IPS DF 19.7 (cell line): Measurements from ENCODE around the gene LEF1.
"Not testable (repeated sequence)": the region's sequence is repeated elsewhere in the genome, so short reads cannot be mapped to it uniquely, and the experiment has no call there.

Experiments
- DNase-seq: peaks from one replicate; pipeline ENCODE4 v3.0.0-alpha.2; 2013; ENCODE audit warnings: low read depth, low spot score

LEF1 gene

DNA sequence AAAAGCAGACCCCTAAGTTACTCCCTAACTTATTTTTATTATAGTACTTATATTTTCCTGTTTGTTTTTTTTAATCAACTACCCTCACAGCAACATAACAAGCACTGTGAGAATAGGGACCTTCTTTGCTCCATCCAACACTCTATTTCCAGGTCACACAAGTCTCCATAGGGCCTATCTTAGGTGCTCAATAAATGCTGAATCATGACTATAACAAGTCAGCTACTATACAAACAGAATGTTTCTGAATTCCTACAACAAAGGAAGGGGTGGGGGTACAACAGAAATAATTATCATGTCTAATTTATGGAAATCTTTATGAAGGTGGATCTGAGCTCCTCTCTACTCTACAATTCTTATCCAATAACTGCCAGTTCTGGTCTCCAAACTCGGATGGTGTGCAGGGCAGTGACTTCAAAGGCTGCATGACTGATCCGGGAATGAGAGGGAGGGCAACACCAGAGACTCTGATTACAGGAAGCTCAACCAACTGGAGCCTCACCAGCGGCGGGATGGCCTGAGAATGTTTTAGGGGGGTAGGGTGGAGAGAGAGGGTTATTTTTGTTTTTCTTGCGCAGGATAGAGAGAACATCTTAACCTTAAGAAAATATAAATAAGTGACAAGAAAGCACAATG lies 107.9 kb downstream of the LEF1 start:
- DNase-seq = no peak

DNA sequence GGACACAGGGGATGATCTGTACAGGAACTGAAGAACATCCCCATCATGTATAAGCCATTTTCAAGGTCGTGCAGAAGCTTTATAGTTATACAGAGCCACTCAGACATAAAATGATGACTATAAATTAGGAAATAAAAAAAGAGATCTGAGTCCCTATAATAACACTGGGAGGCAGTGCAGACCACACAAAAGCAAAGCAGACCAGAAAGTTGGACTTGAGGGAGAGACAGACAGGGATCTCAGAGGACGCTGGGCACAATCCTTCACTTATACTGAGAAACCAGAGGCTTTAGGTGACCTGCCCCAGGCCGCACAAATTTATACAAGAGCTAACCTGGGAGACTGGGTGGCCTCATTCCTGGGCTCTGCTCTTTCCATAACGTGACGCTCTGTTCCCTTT lies 108.6 kb downstream of the LEF1 start:
- no peak for DNase-seq

DNA sequence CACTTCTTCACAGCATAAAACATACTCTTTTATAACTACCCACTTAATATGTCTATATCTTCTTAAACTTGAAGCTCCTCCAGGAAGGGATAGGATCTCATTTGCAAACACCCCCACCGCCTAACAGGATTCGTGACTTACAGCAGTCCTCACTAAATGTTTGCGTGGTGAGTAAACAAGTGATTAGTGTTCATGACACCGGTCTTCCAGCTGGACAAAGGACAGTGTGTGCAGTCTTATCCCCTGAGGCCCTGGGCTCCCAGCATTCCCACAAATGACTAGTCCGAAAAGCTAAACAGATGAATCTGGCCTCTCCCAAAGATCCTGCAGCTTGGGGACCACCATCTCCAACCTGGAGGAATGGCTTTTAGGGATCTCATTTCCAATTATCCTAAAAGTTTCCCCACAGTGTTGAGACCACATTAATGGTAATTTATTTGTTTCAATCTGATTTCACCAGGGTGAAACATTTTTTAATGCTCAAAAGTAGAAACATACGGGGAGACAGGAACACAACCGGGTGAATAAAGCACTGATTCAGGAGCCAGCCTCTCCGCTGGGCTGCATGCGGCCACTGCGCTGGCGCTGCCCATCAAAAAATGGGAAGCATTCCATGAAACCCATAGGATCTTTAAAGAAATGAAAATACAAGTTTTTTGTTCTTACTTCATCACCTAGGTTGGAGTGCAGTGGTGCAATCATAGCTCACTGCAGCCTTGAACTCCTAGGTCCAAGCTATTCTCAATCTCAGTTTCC lies 109.9 kb downstream of the LEF1 start:
- no peak for DNase-seq

DNA sequence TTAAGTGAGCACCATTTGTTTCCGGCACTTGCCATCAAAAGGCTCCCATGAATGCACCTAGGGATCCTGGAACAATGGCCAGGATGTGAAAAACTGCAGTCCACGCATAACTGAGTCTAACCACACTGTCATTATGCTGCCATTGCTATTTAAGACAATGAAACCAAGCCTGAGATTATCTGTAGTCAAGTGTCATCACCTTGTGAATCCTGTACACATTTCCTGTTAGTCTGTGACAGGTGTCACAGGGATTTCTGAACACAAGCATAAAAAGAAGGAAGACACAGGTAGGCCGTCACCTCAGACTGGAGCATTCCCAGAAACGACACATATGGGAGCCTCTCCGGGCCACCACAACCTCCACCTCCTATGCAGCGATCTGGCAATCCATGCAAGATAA lies 112.3 kb downstream of the LEF1 start:
- DNase-seq = no peak

DNA sequence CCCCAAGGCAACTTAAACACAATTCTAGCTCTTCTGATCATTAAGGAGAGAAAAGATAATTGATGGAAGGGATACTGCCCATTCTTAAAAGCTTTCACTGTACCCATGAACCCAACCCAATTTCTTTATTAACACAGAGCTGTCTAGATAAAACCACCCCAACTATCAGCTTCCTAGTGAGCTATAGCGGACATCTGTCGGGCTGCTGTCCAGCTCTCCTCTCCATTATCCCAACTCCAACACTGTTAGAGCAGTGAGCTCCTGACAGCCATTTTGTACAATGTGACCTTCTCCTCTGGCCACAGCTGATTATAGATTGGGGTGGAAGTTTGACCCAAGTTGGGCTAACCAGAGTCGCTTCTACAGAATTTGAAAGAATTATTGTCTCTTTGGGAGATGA lies 112.9 kb downstream of the LEF1 start:
- no peak for DNase-seq

DNA sequence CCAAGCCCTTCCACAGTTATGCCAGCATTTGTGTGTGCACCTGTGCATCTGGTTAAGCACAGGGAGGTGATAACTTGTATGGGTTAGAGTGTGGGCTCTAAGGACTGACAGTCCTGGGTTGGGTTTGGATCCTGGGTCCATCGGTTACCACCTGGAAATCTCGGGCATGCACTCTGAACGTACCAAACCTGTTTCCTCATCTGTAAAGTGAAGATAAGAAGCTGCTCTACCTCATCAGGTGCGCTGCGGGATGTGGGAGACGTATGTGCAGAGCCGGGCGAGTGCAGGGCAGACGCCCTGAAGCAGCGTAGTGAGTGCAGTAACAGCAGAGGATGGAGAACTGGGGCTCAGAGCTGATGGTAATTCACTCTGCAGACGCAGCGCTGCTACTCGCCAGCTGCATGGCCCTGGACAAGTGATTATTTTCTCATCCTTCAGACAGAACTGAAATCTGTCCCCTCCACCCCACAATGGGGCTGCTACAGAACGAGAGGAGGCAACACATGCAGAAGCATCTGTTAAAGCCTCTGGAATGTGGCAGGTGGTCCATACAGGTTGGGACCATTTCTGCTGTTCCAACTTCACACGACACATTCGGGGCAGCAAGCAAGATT lies 114.6 kb downstream of the LEF1 start:
- DNase-seq = no peak

DNA sequence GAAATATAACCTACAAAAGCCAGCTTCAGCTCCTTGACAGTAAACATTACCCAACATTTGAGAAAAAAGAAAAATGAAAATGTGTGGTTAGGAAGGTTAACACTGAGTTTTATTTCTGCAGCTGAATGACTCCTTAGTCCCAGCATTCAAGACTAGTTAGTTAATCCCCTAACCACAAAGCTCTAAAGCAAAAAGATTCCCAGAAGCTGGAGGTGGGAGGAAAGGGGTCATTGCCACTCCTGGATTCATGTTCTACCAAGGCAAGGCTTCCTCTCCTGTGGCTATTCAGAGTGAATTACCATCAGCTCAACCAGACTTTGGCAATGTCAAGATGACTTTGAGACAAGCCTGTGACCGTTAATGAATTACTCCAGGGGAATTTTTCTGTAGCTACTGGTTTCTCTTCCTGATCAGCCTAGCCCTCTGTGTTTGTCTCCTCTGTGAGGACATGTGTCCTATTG lies 115.5 kb downstream of the LEF1 start:
- no peak for DNase-seq

DNA sequence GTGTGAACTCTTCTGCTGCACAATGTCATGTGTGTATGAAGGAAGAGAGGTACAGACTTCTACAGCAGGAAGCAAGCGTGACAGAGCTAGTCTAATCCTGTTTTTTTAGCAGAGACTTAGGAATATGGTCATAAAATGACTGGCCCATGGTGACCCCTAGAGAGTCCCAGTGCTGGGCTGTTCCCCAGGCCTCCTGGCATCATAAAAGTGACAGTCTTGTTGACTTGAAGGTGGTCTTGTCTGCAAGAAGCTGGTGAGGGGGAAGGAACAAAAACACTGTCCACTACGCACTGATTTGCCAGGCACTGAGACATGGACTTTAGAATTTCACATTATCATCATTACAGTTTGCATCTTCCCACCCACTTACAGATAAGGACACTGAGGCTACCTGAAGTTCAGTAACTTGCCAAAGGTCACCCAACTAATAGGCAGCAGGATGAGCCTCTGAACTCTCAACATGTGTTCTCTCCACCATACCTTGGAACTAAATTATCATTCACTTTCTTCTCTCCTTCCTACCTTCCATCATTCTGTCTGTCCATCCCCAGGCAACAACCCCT lies 116.1 kb downstream of the LEF1 start:
- DNase-seq = no peak

DNA sequence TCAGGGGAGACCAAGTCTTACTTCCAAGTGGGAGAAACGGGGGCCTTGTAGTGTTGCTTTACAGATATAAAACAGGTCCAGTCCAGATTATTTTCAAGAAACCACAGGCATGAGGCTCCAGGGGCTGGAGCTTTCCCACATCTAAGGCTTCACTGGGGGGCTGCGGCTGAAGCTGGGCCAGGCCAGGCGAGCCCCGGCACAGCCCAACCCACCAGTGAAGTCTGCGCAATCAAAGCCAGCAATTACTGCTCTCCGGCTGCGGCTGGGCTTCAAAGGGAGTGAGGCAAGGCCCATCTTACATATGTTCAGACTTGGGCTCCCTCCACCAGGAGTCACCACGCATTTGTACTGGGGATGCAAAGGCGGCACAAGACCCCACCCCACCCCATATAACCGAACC lies 117.4 kb downstream of the LEF1 start:
- DNase-seq = no peak

DNA sequence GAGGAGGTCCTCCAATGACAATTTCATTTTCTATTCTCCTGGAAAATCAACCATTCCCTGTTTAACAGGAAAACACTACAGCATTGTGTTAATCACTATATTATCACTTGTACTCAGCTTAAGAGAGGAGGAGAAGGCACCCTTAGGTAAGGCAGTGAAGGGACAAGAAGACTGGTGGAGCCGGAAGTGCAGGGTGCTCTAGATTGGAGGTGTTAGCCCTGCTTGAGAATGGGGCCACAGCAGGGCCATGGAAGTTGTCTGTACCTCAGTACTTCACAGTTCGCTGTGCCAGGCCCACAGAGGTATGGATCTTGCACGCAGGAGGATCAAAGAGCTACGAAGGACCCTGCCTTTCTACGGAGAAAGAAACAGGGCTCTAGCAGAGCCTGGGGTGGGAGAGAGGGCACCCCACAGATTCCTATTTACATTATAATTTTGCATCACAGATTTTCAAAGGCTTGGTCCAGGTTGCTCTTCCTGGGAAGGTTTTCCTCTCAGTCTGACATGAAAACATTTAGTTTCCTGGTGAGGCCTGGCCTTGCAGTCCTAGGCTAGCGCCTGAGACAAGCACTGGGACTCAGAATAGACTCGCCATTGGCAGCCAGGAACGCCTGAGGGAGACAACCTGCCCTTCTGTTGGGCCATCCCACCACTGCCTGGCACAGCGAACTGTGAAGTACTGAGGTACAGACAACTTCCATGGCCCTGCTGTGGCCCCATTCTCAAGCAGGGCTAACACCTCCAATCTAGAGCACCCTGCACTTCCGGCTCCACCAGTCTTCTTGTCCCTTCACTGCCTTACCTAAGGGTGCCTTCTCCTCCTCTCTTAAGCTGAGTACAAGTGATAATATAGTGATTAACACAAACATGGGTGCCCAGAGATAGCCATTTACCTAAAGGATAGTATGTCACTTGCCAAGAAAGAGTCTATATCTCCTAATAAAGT lies 118.3 kb downstream of the LEF1 start:
- not testable (repeated sequence) for DNase-seq

DNA sequence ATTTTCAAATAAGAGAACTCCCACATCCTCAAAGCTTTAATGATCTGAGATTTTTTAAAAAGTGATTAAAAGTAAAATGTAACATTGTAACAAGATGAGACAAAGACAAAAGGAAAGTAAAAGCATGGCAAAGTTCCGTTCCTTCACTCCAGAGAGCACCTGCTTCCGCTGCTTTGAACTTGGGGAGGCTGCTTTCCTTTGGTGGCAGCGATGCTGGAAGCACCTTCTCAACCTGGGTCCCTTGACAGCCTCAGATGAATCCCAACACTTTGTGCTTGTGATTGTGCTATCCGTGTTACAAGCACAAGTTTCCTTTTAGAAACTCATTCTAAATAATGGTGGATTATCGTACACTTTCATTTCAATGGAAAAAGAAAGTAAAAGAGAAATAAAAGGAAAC lies 119.3 kb downstream of the LEF1 start:
- DNase-seq = no peak

DNA sequence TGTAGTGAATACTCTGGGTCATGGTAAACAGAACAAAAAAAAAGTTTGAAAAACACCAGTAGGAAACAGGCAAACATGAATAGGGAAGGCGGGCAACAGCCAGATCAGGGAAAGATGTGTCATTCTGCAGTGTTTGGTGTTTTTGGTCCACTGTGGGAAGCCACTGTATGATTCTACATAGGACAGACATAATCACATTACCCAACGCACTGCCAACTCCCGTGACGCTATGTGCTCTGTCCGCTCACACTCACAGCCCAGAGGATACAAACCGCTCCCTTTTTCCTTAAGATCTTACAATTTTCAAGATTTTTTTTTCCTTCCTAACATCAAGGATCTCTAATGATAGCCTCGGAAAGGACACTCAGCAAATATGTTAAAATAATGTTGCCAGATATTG lies 119.7 kb downstream of the LEF1 start:
- no peak for DNase-seq

DNA sequence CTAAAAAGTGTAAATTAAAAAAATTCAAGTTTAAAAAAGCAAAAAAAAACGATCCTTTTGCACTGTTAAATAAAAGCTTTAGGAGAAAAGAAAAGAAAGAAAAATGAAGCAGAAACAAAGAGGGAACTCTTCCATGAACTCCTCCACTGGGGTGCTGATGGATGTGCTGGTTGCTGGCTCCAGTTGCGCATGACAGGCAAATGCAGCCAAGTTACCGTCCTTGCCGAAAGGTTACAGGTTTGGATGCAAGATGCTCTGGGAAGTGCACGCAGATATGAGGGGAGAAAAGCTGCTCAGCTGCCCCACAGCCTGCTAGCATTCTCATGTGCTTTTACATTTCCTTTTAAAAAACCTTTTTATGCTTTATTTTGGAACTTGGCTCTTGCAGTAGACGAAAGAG lies 120.6 kb downstream of the LEF1 start:
- no peak for DNase-seq

DNA sequence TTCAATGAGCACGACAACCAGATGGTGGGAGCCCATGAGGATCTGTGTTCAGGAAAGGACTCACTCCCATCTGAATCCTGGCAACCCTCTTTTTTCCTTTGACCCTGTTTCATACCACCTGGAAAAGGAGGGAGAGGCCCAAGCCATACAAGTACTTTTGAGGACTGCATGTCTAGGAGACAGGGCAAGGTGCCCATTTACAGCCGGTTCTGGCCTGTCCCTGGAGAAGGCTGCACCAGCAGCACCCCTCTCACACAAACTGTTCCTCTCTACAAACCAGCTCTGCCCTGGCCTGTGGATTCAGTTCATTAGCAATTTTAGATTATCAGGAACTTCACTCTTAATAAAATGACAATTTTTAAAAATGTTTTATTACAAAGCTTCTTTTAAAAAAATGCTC lies 121.5 kb downstream of the LEF1 start:
- DNase-seq = no peak

DNA sequence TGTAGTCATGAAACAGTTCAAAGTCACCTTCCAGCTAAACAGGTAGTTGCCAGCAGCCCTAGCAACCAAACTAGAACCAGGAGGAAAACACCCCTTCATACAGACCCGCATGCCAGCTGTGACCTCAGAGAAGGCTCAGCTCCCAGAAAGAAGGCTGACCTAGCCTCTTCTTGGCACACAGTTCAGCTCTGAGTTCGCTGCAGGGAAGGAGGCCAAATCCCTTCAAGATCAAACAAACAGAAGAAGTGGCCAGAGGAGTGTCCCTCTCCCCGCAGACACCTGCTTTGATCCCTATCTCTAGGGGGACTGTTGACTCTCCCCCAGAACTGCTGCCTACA lies 123.1 kb downstream of the LEF1 start:
- DNase-seq = no peak

DNA sequence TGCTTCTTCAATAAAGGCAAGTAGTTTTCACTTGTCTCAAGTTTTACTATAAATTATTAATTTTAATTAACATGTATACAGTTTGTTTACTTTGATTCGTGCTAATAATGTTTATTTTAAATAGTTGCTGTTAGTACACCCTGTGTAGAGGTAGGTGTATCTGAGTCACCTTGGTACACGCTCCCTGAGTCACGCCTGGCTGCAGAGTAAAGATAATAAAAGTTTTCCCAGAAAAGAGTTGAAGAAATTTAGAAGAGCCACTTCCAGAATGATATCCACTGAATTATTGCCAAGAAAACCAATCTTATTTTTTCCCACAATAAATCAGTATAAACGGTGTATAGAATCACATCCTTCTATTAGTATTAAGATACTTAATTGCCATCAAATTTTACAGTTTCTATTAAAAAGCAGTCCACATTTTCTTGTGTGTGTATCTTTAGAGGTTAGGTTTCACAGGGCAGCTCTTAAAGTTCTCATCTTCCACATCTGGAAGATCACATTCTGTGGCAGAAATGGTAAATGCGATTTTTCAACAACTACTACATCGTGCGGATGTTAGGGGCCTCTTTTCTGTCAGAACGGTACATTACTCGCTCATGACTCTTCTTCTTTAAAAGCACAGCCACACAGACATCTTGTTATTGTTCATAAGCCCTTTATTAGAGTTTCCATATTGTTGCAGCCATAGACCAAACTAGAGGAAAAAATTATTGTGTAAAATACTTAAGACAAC lies 123.6 kb downstream of the LEF1 start:
- DNase-seq = no peak

DNA sequence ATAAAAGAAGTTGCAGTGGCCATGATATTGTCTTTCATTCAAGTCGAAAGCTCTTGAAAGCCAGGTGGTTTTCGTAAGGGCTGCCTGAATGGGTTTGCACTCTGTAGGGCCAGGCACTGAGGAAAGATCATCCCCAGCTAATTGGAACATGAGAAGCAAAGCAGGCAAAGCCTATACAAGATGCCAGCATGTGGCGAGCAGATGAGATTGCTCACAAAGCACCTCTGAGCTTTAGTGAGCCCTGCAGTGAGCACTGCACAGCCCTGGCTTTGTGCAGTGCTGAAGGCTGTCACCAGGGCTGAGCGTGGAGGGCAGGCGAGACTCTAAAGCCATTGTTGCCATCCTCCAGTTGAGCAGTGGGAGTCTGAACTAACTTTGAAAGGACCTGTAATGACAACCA lies 125.2 kb downstream of the LEF1 start:
- DNase-seq = no peak

DNA sequence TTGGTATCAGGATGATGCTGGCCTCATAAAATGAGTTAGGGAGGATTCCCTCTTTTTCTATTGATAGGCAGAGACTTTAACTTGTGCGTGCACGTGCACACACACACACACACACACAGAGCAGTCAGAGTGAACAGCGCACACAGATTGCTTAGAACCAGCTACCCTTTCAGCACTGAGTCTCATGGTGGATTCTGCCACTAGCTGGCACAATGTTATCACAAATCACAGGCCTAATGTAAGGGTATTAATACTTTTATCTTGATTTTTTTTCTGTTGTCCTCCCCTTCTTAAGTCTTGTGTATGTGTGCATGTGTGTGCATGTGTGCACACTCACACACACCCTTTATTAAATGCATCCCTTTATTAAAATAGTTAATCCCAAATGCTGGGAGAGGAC lies 125.8 kb downstream of the LEF1 start:
- no peak for DNase-seq

DNA sequence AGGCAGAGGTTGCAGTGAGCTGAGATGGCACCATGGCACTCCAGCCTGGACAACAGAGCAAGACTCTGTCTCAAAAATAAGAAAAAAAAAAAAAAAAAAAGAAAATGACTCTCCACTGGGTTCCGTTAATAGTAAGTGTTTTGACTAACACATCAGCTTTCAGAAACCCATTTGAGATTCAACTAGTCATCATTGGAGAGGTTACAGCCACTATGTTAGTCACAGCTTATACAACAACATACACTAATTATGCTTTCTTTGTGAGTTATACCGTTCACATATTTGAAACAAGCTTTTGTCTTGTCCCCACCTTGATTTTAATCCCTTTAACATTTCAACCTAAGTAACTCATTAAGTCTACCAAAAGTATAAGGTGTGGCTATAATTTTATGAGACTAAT lies 130.8 kb downstream of the LEF1 start:
- DNase-seq = no peak

DNA sequence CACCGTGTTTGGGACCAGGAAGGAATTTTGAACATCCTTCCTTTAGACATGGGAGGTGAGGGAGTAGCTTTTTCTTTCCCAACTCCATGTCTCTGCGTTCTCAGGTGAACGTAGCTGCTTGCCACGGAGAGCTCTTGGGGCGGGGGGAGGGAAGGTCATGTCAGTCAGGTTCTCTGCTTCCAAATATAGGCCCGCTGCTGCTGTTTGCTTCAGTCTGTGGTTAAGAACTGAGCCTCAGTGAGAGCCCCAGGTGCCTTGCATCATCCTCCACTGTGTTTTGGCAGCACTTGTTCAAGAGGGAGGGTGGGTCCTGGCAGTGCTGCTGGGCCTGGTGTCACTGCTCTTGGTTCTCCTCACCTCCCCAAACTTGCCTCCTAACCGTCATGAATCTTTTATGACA lies 132.5 kb downstream of the LEF1 start:
- DNase-seq = no peak

DNA sequence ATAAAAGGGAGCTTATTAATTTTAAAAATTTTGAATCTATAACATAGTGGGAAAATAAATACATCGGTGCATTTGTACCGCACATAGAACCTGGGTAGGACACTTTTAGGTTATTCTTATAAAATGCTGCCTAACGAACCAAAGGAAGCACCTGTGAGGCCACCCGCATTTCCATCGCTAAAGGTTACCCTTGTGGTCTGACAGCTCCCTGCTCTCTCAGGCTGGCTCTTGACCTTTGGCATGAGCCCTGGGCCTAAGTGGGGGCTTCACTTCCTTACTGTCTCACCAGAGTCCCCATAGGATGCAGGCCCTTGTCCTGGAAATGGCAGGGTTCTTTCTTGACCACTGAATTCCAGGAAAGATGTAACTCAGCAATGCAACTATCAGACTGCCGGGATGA lies 133.0 kb downstream of the LEF1 start:
- DNase-seq = no peak
